Measurements from ENCODE around the gene GATB.

The GATB gene

GRCh38 chr4:151703401-151703800 is 57.4 kb downstream of the GATB start:
- TF ChIP-seq ZC3H10 (CRISPR knock-in tag; IDR thresholded peaks at IDR 0.05): no peak
- TF ChIP-seq ZNF8 (CRISPR knock-in tag; IDR thresholded peaks at IDR 0.05): no peak
- no peak for TF ChIP-seq TCF4 (CRISPR knock-in tag; IDR thresholded peaks at IDR 0.05; ENCODE audit: borderline replicate concordance)
- no peak for TF ChIP-seq OSR1 (CRISPR knock-in tag; IDR thresholded peaks at IDR 0.05)
- TF ChIP-seq ESRRG (CRISPR knock-in tag; IDR thresholded peaks at IDR 0.05): no peak
- TF ChIP-seq PATZ1 (CRISPR knock-in tag; IDR thresholded peaks at IDR 0.05; ENCODE audit: borderline replicate concordance): no peak
- TF ChIP-seq RARB (CRISPR knock-in tag; IDR thresholded peaks at IDR 0.05): no peak
- TF ChIP-seq ZNF70 (CRISPR knock-in tag; IDR thresholded peaks at IDR 0.05): no peak
- no peak for TF ChIP-seq SNAI2 (CRISPR knock-in tag; IDR thresholded peaks at IDR 0.05)
- TF ChIP-seq ARNTL (CRISPR knock-in tag; IDR thresholded peaks at IDR 0.05; ENCODE audit: borderline replicate concordance, low read depth): no peak
- TF ChIP-seq CSDC2 (CRISPR knock-in tag; IDR thresholded peaks at IDR 0.05): no peak
- no peak for TF ChIP-seq PPARA (CRISPR knock-in tag; IDR thresholded peaks at IDR 0.05; ENCODE audit: borderline replicate concordance)
- no peak for ATAC-seq

- no peak for TF ChIP-seq ISL1 (CRISPR knock-in tag; IDR thresholded peaks at IDR 0.05)
- ATAC-seq: no peak
Observed at GRCh38 chr4:151702256-151702655, 58.6 kb downstream of the GATB start.

- ATAC-seq: no peak
- TF ChIP-seq TCF4 (CRISPR knock-in tag; IDR thresholded peaks at IDR 0.05; ENCODE audit: borderline replicate concordance): no peak
- TF ChIP-seq ARNTL (CRISPR knock-in tag; IDR thresholded peaks at IDR 0.05; ENCODE audit: borderline replicate concordance, low read depth): no peak
- no peak for TF ChIP-seq RARB (CRISPR knock-in tag; IDR thresholded peaks at IDR 0.05)
Observed at GRCh38 chr4:151700566-151701316, 60.1 kb downstream of the GATB start.

GRCh38 chr4:151698213-151698612 is 62.6 kb downstream of the GATB start:
- TF ChIP-seq CSRNP3 (CRISPR knock-in tag; IDR thresholded peaks at IDR 0.05) (no peak), ZC3H10 (CRISPR knock-in tag; IDR thresholded peaks at IDR 0.05) (no peak), ZNF70 (CRISPR knock-in tag; IDR thresholded peaks at IDR 0.05) (no peak), TSHZ2 (CRISPR knock-in tag; IDR thresholded peaks at IDR 0.05) (no peak), TCF4 (CRISPR knock-in tag; IDR thresholded peaks at IDR 0.05; ENCODE audit: borderline replicate concordance) (no peak), OSR1 (CRISPR knock-in tag; IDR thresholded peaks at IDR 0.05) (no peak), BACH2 (CRISPR knock-in tag; IDR thresholded peaks at IDR 0.05; ENCODE audit: borderline replicate concordance) (no peak), CSDC2 (CRISPR knock-in tag; IDR thresholded peaks at IDR 0.05) (no peak), POU6F1 (CRISPR knock-in tag; IDR thresholded peaks at IDR 0.05; ENCODE audit: borderline replicate concordance, low read depth) (no peak), ZNF8 (CRISPR knock-in tag; IDR thresholded peaks at IDR 0.05) (no peak), RARB (CRISPR knock-in tag; IDR thresholded peaks at IDR 0.05) (no peak), PPARA (CRISPR knock-in tag; IDR thresholded peaks at IDR 0.05; ENCODE audit: borderline replicate concordance) (no peak), ZNF565 (CRISPR knock-in tag; conservative IDR thresholded peaks at IDR 0.05; ENCODE audit: low read depth) (no peak), ZFP30 (CRISPR knock-in tag; IDR thresholded peaks at IDR 0.05) (no peak), CREB5 (CRISPR knock-in tag; IDR thresholded peaks at IDR 0.05; ENCODE audit: low read depth) (no peak), GLIS3 (CRISPR knock-in tag; IDR thresholded peaks at IDR 0.05) (no peak), ARNTL (CRISPR knock-in tag; IDR thresholded peaks at IDR 0.05; ENCODE audit: borderline replicate concordance, low read depth) (no peak), PATZ1 (CRISPR knock-in tag; IDR thresholded peaks at IDR 0.05; ENCODE audit: borderline replicate concordance) (no peak)
- ATAC-seq: no peak
